HepG2 (cell line): ENCODE results near the gene TXNRD2. TPM values are rescaled to one million over a fixed set of nuclear protein-coding genes. Genes with fewer than 3 reads are reported as not detected.

Source experiments
- ATAC-seq: fragments of 200-7000 bp; cut with Tn5 transposase; 3 replicates; pipeline ENCODE4 v1.9.1; 2020; ENCODE audit warnings: mild to moderate bottlenecking, moderate library complexity
- BruUV-seq: library from RNA; stranded (reverse); fragments of 400-500 nt; replicated peaks from 2 replicates; lab custom pipeline; 2021; lab: Mats Ljungman, UMichigan
- CTCF ChIA-PET: fragments of 300-600 bp; formaldehyde crosslinking; extraction: SDS; loops from one replicate; lab custom pipeline; 2021; ENCODE audit warnings: low total read pairs, inconsistent platforms, low intra/inter-chr PET ratio; lab: Yijun Ruan, JAX
- POLR2A ChIA-PET: fragments of 350-600 bp; sonication (Branson Sonifier 250); formaldehyde crosslinking; loops from one replicate; lab custom pipeline; 2020; ENCODE audit warnings: antibody characterized with exemption, inconsistent platforms; lab: Yijun Ruan, JAX
- DNase-seq: peaks from one replicate; pipeline ENCODE4 v3.0.0-alpha.2; 2015; ENCODE audit warnings: low spot score
- FAIRE-seq: peaks from 3 replicates; lab custom pipeline; 2011; peaks lifted over from hg19 to GRCh38; lab: Jason Lieb, UNC
- H2AFZ ChIP-seq: one replicate; pipeline ENCODE4 v1.6.1; 2011; ENCODE audit warnings: low read length, inconsistent platforms
- H3K27ac ChIP-seq: fragments of 300-600 bp; 3 replicates; pipeline ENCODE4 v1.8.0; 2011; ENCODE audit warnings: mixed run types, mild to moderate bottlenecking, mixed read lengths, low read length, inconsistent platforms; ENCODE audit not compliant: insufficient read depth; ENCODE audit errors: extremely low read length
- H3K27me3 ChIP-seq, 2 experiments: fragments of 200-600 bp in 1 of 2; 2 replicates in 1 of 2; 3 replicates in 1 of 2; pipeline versions ENCODE4 v1.6.0 to v1.8.0; 2011; ENCODE audit warnings: low read length in 2 of 2, mild to moderate bottlenecking in 2 of 2, moderate library complexity in 2 of 2, inconsistent platforms in 1 of 2; ENCODE audit not compliant: insufficient read depth in 2 of 2, control insufficient read depth in 1 of 2
- H3K36me3 ChIP-seq, 2 experiments: fragments of 200-600 bp in 1 of 2; replicated peaks in 1 of 2; 2 replicates in 1 of 2; 3 replicates in 1 of 2; pipeline versions ENCODE4 v1.5.1 to v1.8.0; 2011; ENCODE audit warnings: low read length in 2 of 2, inconsistent platforms in 1 of 2; ENCODE audit not compliant: insufficient read depth in 2 of 2, control insufficient read depth in 1 of 2
- H3K4me1 ChIP-seq: 2 replicates; pipeline ENCODE4 v1.5.1; 2012; ENCODE audit warnings: low read length, inconsistent platforms; ENCODE audit not compliant: insufficient read depth
- H3K4me2 ChIP-seq: 2 replicates; pipeline ENCODE4 v1.6.0; 2011; ENCODE audit warnings: low read depth, low read length, inconsistent platforms
- H3K4me3 ChIP-seq, 3 experiments: fragments of 200-600 bp in 1 of 3; sonication (generic), shearing (Covaris generic) in 1 of 3; replicated peaks in 1 of 3; 2 replicates each; pipeline ENCODE4 v1.5.1; 2011 to 2016; ENCODE audit warnings: low read length in 3 of 3, inconsistent platforms in 2 of 3, low read depth in 2 of 3, mild to moderate bottlenecking in 2 of 3, control low read depth in 1 of 3, mixed read lengths in 1 of 3; ENCODE audit not compliant: insufficient read depth in 1 of 3
- H3K79me2 ChIP-seq: one replicate; pipeline ENCODE4 v1.6.1; 2011; ENCODE audit warnings: low read length, inconsistent platforms; ENCODE audit not compliant: insufficient read depth
- H3K9ac ChIP-seq: 2 replicates; pipeline ENCODE4 v1.6.0; 2011; ENCODE audit warnings: mild to moderate bottlenecking, low read depth, low read length, inconsistent platforms; ENCODE audit not compliant: insufficient read depth
- H3K9me3 ChIP-seq: 2 replicates; pipeline ENCODE4 v1.5.1; 2012; ENCODE audit warnings: mild to moderate bottlenecking, low read length
- H4K20me1 ChIP-seq: 2 replicates; pipeline ENCODE4 v1.6.0; 2011; ENCODE audit warnings: inconsistent platforms, mild to moderate bottlenecking, low read length, moderate library complexity; ENCODE audit not compliant: insufficient read depth
- KAT7 ChIP-seq: IDR thresholded peaks from 2 replicates; pipeline ENCODE4 v1.6.1; 2018; ENCODE audit warnings: borderline replicate concordance, missing compliant biosample characterization
- ZFAT ChIP-seq: sonication (generic); formaldehyde crosslinking; conservative IDR thresholded peaks from 2 replicates; pipeline ENCODE4 v1.8.1; 2023; ENCODE audit warnings: missing genetic modification reagents, inconsistent platforms
- ZNF331 ChIP-seq: sonication (generic); formaldehyde crosslinking; IDR thresholded peaks from 2 replicates; pipeline ENCODE4 v1.4.0; 2020; ENCODE audit warnings: missing genetic modification reagents
- ZNF639 ChIP-seq: conservative IDR thresholded peaks from 2 replicates; pipeline ENCODE4 v1.6.1; 2018; ENCODE audit warnings: missing genetic modification reagents
- WGBS: methylation state at CpG from one replicate; pipeline ENCODE4 v1.1.6; 2017; ENCODE audit warnings: low lambda C conversion rate; 5-methylcytosine and 5-hydroxymethylcytosine counted together
- in situ Hi-C: cut with HindIII; loops from 2 replicates; pipeline ENCODE4 v1.10.0; 2017; ENCODE audit warnings: low pct_unique_long_range_greater_than_20kb; ENCODE audit not compliant: extremely low pct_ligation_motif_present
- intact Hi-C: fragments of 100-400 bp; cut with micrococcal nuclease; formaldehyde crosslinking; loops from one replicate; pipeline ENCODE4 v1.10.0; 2022; ENCODE audit not compliant: unreplicated experiment
- polyA plus RNA-seq, 8 experiments: library from polyadenylated mRNA; depleted of rRNA in 3 of 8; stranded (reverse) in 7 of 8; unstranded in 1 of 8; fragments of >200 nt; fragmentation: Illumina TruSeq in 4 of 8; extraction: Trizol in 4 of 8; gene quantifications; 2 replicates each; pipeline versions ENCODE4 v1.2.1 to v1.2.3, GENCODE V29; 2011 to 2016; ENCODE audit warnings: low read depth in 4 of 8, missing spikeins in 1 of 8, mixed read lengths in 1 of 8; ENCODE audit not compliant: insufficient read depth in 1 of 8
- total RNA-seq, 5 experiments: library from RNA; depleted of rRNA; stranded (reverse); fragments of >200 nt; fragmentation: Illumina TruSeq; extraction: Trizol; gene quantifications; 2 replicates each; pipeline ENCODE4 v1.2.3, GENCODE V29; 2016; ENCODE audit warnings: low read depth in 1 of 5
- TF ChIP-seq, protein P1 (sequence below): sonication (generic); formaldehyde crosslinking; IDR thresholded peaks from 2 replicates; pipeline ENCODE4 v1.4.0; 2020; ENCODE audit warnings: low read depth, mild to moderate bottlenecking, missing genetic modification reagents
- TF ChIP-seq, protein P2 (sequence below): sonication (generic); formaldehyde crosslinking; IDR thresholded peaks from 2 replicates; pipeline ENCODE4 v1.4.0; 2020; ENCODE audit warnings: low read depth, mild to moderate bottlenecking, missing genetic modification reagents

The TXNRD2 gene
- total and polyA plus RNA-seq, 2 of the 13 experiments (the other 11 are each of a cell fraction or from before 2014, with no cell fraction given), result 17.5 to 18.6 TPM

DNA sequence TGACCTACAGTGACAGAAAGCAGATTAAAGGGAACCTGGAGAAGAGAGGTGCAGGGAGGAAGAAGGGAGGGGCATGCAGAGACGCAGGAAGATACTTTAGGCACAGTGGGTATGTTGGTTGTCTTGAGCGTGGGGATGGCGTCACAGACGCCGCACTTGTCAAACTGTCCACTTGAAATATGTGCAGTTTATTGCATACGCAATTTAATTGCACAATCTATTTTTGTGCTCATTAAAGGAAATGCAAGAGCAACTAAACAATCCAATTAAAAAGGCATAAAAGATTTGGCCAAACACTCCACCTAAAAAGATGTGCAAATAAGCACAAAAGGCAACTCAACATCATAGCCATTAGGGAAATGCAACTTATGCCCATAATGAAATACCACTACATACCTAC is 103.7 kb downstream of the TXNRD2 start:
- Histone ChIP-seq H3K27ac (no peak overlapping the region), H3K9me3 (no peaks in the 10 kb centered on the region), H3K4me1 (peaks cover 28% of the 10 kb centered on the region), H3K4me2 (no peak overlapping the region), H2AFZ (no peak overlapping the region), H3K79me2 (no peaks in the 10 kb centered on the region), H3K4me3 (no peak overlapping the region), H3K9ac (no peak overlapping the region), H3K36me3 (no peaks in the 10 kb centered on the region), H3K27me3 (no peaks in the 10 kb centered on the region), H4K20me1 (no peaks in the 10 kb centered on the region)
- in situ Hi-C loops, result no loop called here
- TF ChIP-seq ZNF639 (no peak), ZFAT (CRISPR knock-in tag) (no peak), KAT7 (no peak), ZNF331 (CRISPR knock-in tag) (no peak)
- TF ChIP-seq, protein P1, sequence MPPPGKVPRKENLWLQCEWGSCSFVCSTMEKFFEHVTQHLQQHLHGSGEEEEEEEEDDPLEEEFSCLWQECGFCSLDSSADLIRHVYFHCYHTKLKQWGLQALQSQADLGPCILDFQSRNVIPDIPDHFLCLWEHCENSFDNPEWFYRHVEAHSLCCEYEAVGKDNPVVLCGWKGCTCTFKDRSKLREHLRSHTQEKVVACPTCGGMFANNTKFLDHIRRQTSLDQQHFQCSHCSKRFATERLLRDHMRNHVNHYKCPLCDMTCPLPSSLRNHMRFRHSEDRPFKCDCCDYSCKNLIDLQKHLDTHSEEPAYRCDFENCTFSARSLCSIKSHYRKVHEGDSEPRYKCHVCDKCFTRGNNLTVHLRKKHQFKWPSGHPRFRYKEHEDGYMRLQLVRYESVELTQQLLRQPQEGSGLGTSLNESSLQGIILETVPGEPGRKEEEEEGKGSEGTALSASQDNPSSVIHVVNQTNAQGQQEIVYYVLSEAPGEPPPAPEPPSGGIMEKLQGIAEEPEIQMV (CRISPR knock-in tag), result no peak
- TF ChIP-seq, protein P2, sequence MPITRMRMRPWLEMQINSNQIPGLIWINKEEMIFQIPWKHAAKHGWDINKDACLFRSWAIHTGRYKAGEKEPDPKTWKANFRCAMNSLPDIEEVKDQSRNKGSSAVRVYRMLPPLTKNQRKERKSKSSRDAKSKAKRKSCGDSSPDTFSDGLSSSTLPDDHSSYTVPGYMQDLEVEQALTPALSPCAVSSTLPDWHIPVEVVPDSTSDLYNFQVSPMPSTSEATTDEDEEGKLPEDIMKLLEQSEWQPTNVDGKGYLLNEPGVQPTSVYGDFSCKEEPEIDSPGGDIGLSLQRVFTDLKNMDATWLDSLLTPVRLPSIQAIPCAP, result no peak
- ChIA-PET CTCF (no interaction called here), POLR2A (no interaction called here)
- no TSS peak for BruUV-seq
- ATAC-seq (no peak), FAIRE-seq (no peak), DNase-seq (no peak)
- intact Hi-C loops, result no loop called here
- 99% methylated on average over 6 of the region's 6 CpGs for WGBS
